Thoracic aorta (tissue), 2 donors: ENCODE results near the gene TRMT61A. TPM values are rescaled to one million over a fixed set of nuclear protein-coding genes. Genes with fewer than 3 reads are reported as not detected.

Experiments
- ATAC-seq: fragments of 150-250 bp; one replicate; pipeline ENCODE4 v1.8.0; 2017; ENCODE audit warnings: low read depth; ENCODE audit not compliant: insufficient number of reproducible peaks, low FRiP score
- DNase-seq: peaks from one replicate; pipeline ENCODE4 v3.0.0-alpha.2; 2020; ENCODE audit warnings: low spot score
- H3K27ac ChIP-seq, 2 donors: fragments of 200-600 bp; sonication (generic); 1 replicate in 1 of 2; 2 replicates in 1 of 2; pipeline ENCODE4 v1.5.1; 2016; ENCODE audit warnings: mild to moderate bottlenecking in 2 of 2, moderate library complexity in 2 of 2
- H3K27me3 ChIP-seq: fragments of 200-600 bp; sonication (generic); replicated peaks from 2 replicates; pipeline ENCODE4 v1.6.0; 2016; ENCODE audit warnings: mild to moderate bottlenecking; ENCODE audit not compliant: insufficient read depth
- H3K36me3 ChIP-seq: fragments of 200-600 bp; sonication (generic); one replicate; pipeline ENCODE4 v1.5.1; 2016
- H3K4me1 ChIP-seq, 2 donors: fragments of 200-600 bp; sonication (generic); 1 replicate in 1 of 2; 2 replicates in 1 of 2; pipeline versions ENCODE4 v1.5.1 to v1.6.0; 2016; ENCODE audit warnings: low read depth in 2 of 2, mild to moderate bottlenecking in 1 of 2; ENCODE audit not compliant: control insufficient read depth in 1 of 2
- H3K4me3 ChIP-seq: fragments of 200-600 bp; sonication (generic); 2 replicates; pipeline ENCODE4 v1.5.1; 2016; ENCODE audit warnings: mild to moderate bottlenecking
- H3K9me3 ChIP-seq: fragments of 200-600 bp; sonication (generic); 2 replicates; pipeline ENCODE4 v1.5.1; 2016
- total RNA-seq, 2 donors: library from RNA; depleted of rRNA; stranded (reverse); fragments of >200 nt; gene quantifications; one replicate each; pipeline versions ENCODE4 v1.1.0 to v1.2.3, GENCODE V29; 2016
- TF ChIP-seq, protein P1 (sequence below): fragments of 200-600 bp; sonication (generic); IDR thresholded peaks from one replicate; pipeline ENCODE4 v1.5.1; 2019; ENCODE audit warnings: antibody characterized with exemption

The TRMT61A gene
- total RNA-seq, 2 donors from 2014 or later, result 18.6 to 18.8 TPM

DNA sequence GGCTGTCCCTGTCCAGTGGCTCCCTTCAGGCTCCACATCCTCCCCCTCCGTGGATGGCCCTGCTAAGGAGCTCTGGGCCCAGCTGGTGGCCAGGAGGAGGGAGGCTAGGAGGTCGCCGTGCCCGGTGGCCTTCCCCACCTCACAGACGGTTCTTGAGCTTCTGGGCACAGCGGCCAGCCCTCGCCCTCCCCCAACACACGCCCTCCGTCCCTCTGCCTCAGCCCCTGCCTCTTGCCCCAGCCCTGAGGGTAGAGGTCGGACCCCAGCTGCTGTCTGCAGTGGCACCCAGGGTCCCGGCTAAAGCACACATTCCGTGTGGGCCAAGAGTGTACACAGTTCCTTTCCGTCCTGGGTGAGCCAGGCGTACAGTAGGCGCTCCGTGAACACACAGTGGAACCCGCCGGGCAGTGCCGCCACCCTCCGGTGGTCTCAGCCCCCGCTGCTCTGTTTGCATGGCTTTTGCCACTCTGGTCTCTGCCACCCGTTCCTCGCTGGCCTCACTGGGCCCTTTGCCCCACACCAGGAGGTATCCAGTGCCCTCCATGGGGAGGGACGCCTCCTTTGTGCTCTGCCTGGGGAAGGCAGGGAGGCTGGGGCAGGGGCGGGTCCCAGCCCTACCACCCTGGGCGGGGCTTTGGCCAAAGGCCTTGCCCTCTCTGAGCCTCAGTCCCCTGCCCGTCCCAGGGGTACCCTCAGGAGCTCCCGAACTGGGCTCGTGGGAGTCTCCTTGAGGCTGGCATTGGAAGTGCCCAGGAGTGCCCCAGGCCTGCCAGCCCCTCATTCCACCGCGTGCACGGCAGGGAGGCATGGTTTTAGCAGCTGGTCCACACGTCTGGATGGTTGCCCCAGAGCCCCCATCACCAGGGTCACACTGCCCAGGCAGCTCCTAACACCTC, 13.0 kb downstream of the TRMT61A start:
- DNase-seq (no peak), ATAC-seq (no peak)
- TF ChIP-seq, protein P1, sequence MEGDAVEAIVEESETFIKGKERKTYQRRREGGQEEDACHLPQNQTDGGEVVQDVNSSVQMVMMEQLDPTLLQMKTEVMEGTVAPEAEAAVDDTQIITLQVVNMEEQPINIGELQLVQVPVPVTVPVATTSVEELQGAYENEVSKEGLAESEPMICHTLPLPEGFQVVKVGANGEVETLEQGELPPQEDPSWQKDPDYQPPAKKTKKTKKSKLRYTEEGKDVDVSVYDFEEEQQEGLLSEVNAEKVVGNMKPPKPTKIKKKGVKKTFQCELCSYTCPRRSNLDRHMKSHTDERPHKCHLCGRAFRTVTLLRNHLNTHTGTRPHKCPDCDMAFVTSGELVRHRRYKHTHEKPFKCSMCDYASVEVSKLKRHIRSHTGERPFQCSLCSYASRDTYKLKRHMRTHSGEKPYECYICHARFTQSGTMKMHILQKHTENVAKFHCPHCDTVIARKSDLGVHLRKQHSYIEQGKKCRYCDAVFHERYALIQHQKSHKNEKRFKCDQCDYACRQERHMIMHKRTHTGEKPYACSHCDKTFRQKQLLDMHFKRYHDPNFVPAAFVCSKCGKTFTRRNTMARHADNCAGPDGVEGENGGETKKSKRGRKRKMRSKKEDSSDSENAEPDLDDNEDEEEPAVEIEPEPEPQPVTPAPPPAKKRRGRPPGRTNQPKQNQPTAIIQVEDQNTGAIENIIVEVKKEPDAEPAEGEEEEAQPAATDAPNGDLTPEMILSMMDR, result no peak
- H3K27ac ChIP-seq, result peak overlapping the region; percentile 71 to 94
- no peaks in the 10 kb centered on the region for H3K27me3 ChIP-seq
- H3K9me3 ChIP-seq, result no peaks in the 10 kb centered on the region
- no peaks in the 10 kb centered on the region for H3K36me3 ChIP-seq
- H3K4me3 ChIP-seq, result peak overlapping the region; percentile 43
- peaks cover 51 to 74% of the 10 kb centered on the region in 2 donors for H3K4me1 ChIP-seq

DNA sequence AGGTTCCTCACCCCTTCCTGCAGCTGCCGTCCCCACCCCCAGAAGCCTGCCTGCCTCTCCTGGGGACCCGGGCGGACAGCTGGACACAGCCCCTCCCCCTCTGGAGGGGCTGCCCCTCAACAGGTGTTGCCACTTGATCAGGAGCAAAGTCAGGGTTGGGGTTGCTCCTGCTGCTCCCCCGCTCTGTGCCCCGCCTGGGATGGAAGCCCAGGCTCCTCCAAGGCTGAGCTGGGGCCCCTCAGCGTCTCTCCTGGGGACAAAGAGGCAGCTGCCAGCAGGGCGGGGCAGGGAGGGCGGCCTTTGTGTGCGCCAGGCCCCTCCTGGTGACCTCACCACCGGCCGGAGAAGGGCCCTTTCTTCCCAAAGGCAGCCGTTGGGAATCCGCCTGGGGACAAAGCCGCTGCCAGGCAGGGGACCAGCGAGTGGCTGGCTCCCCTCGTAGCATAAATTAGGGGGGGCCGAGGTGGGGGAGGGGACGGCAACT, 13.7 kb downstream of the TRMT61A start:
- no peaks in the 10 kb centered on the region for H3K9me3 ChIP-seq
- ATAC-seq, result no peak
- TF ChIP-seq, protein P1, result no peak
- peaks cover 51 to 74% of the 10 kb centered on the region in 2 donors for H3K4me1 ChIP-seq
- H3K4me3 ChIP-seq, result peak overlapping the region; percentile 43
- peak overlapping the region; percentile 71 to 94 for H3K27ac ChIP-seq
- DNase-seq, result no peak
- no peaks in the 10 kb centered on the region for H3K27me3 ChIP-seq
- H3K36me3 ChIP-seq, result no peaks in the 10 kb centered on the region

DNA sequence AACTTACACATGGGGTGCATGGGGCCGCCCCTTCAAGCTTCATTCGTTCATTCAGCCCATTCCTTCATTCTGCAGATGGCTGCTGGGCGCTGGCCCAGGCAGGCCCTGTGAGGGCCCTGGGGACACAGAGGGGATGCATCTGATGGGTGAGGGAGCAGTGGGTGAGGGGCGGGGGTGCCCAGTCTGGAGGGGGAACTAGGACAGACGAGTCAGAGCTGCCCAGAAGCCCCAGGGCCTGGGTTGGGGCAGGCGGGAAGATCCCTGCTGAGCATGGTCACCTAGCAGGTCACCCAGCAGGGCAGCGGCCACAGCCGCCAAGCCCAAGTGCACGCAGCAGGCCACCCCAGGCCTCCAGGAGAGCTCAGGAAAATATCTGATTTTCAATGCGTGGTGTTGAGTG, 14.1 kb downstream of the TRMT61A start:
- no peaks in the 10 kb centered on the region for H3K36me3 ChIP-seq
- peak overlapping the region; percentile 43 for H3K4me3 ChIP-seq
- TF ChIP-seq, protein P1, result no peak
- H3K4me1 ChIP-seq, result peaks cover 51 to 73% of the 10 kb centered on the region in 2 donors
- peak overlapping the region in 1 of 2 donors; percentile 94 for H3K27ac ChIP-seq
- no peaks in the 10 kb centered on the region for H3K9me3 ChIP-seq
- H3K27me3 ChIP-seq, result no peaks in the 10 kb centered on the region
- ATAC-seq (no peak), DNase-seq (no peak)

DNA sequence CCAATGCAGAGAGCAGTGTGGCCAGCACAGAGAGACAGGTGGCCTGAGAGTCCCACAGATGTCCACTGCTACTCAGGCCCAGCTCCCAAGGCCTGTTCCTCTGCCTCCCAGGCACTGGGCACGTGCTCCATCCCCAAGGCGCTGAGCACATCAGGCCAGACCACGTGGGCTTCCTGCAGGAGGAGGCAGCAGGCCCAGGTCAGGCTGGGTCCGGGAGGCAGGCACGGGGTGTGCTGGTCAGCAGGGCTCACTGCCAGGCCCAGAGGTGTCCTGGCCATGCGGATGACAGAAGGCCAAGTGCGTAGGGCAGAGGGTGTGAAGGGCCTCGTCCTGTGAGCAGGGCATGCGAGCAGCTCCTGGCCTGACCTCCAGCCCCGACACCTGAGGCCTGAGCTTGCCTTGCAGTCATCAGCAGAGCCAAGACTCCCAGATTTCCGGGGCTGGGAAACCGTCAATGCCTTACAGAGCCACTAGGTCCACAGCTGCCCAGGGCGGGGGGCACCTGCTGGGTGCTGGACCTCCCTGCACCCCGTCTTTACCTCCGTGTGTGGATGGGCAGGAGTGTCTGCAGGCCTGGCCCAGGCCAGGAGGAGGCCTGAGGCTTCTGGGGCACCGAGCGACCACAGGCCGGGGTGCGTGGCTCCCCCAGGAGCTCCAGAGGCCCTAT, 14.9 kb downstream of the TRMT61A start:
- H3K27ac ChIP-seq, result peak overlapping the region in 1 of 2 donors; percentile 94
- no peaks in the 10 kb centered on the region for H3K36me3 ChIP-seq
- H3K9me3 ChIP-seq, result no peaks in the 10 kb centered on the region
- ATAC-seq (no peak), DNase-seq (no peak)
- no peak overlapping the region for H3K4me3 ChIP-seq
- TF ChIP-seq, protein P1, result no peak
- peaks cover 50 to 66% of the 10 kb centered on the region in 2 donors for H3K4me1 ChIP-seq
- H3K27me3 ChIP-seq, result no peaks in the 10 kb centered on the region
